Esophagus squamous epithelium (tissue), 4 donors: ENCODE measurements around the gene KIF26A.

Experiments used
- CTCF ChIP-seq, 6 experiments: fragments of 450-650 bp in 4 of 6; fragments of 200-600 bp in 2 of 6; sonication (generic) in 2 of 6; IDR thresholded peaks; one replicate each; pipeline ENCODE4 v1.5.1; 2016 to 2019; ENCODE audit warnings: antibody characterized with exemption in 6 of 6, mild to moderate bottlenecking in 4 of 6, moderate library complexity in 4 of 6
- POLR2A ChIP-seq, 4 donors: fragments of 450-650 bp; IDR thresholded peaks; one replicate each; pipeline ENCODE4 v1.6.1; 2017; ENCODE audit warnings: antibody characterized with exemption in 4 of 4, mild to moderate bottlenecking in 4 of 4, moderate library complexity in 3 of 4

DNA sequence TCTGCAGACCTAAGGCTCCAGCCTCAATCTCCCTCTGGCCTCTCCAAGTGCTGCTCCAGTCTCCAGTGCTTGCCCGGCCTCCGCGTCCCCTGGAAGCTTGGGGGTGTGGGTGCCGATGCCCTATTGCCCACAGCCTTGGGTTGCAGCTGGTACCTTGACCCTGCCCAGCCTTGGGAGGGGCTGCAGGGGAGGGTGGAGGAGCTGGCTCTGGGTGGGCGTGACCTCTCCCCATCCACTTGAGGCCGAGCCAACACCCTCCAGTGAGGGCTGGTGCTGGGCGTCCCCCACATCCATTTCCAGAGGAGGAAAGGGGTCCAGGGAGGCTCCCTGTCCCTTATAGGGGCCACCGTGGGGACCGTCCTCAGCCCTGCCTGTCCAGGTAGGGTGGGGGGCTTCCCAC, 24.1 kb downstream of the KIF26A start:
- TF ChIP-seq CTCF (IDR thresholded peaks at IDR 0.05) (no peak), POLR2A (IDR thresholded peaks at IDR 0.05) (no peak)
